HepG2 (cell line): ENCODE results near the gene TUBG2. TPM values are rescaled to one million over a fixed set of nuclear protein-coding genes. Genes with fewer than 3 reads are reported as not detected.
"Not testable (repeated sequence)": the region's sequence is repeated elsewhere in the genome, so short reads cannot be mapped to it uniquely, and the experiment has no call there.

ENCODE experiments used
- ATAC-seq: fragments of 200-7000 bp; cut with Tn5 transposase; 3 replicates; pipeline ENCODE4 v1.9.1; 2020; ENCODE audit warnings: mild to moderate bottlenecking, moderate library complexity
- BruUV-seq: library from RNA; stranded (reverse); fragments of 400-500 nt; replicated peaks from 2 replicates; lab custom pipeline; 2021; lab: Mats Ljungman, UMichigan
- CTCF ChIA-PET: fragments of 300-600 bp; formaldehyde crosslinking; extraction: SDS; loops from one replicate; lab custom pipeline; 2021; ENCODE audit warnings: low total read pairs, inconsistent platforms, low intra/inter-chr PET ratio; lab: Yijun Ruan, JAX
- POLR2A ChIA-PET: fragments of 350-600 bp; sonication (Branson Sonifier 250); formaldehyde crosslinking; loops from one replicate; lab custom pipeline; 2020; ENCODE audit warnings: antibody characterized with exemption, inconsistent platforms; lab: Yijun Ruan, JAX
- DNase-seq: peaks from one replicate; pipeline ENCODE4 v3.0.0-alpha.2; 2015; ENCODE audit warnings: low spot score
- FAIRE-seq: peaks from 3 replicates; lab custom pipeline; 2011; peaks lifted over from hg19 to GRCh38; lab: Jason Lieb, UNC
- H2AFZ ChIP-seq: one replicate; pipeline ENCODE4 v1.6.1; 2011; ENCODE audit warnings: low read length, inconsistent platforms
- H3K27ac ChIP-seq: fragments of 300-600 bp; 3 replicates; pipeline ENCODE4 v1.8.0; 2011; ENCODE audit warnings: mixed run types, mild to moderate bottlenecking, mixed read lengths, low read length, inconsistent platforms; ENCODE audit not compliant: insufficient read depth; ENCODE audit errors: extremely low read length
- H3K27me3 ChIP-seq, 2 experiments: fragments of 200-600 bp in 1 of 2; 2 replicates in 1 of 2; 3 replicates in 1 of 2; pipeline versions ENCODE4 v1.6.0 to v1.8.0; 2011; ENCODE audit warnings: low read length in 2 of 2, mild to moderate bottlenecking in 2 of 2, moderate library complexity in 2 of 2, inconsistent platforms in 1 of 2; ENCODE audit not compliant: insufficient read depth in 2 of 2, control insufficient read depth in 1 of 2
- H3K36me3 ChIP-seq, 2 experiments: fragments of 200-600 bp in 1 of 2; replicated peaks in 1 of 2; 2 replicates in 1 of 2; 3 replicates in 1 of 2; pipeline versions ENCODE4 v1.5.1 to v1.8.0; 2011; ENCODE audit warnings: low read length in 2 of 2, inconsistent platforms in 1 of 2; ENCODE audit not compliant: insufficient read depth in 2 of 2, control insufficient read depth in 1 of 2
- H3K4me1 ChIP-seq: 2 replicates; pipeline ENCODE4 v1.5.1; 2012; ENCODE audit warnings: low read length, inconsistent platforms; ENCODE audit not compliant: insufficient read depth
- H3K4me2 ChIP-seq: 2 replicates; pipeline ENCODE4 v1.6.0; 2011; ENCODE audit warnings: low read depth, low read length, inconsistent platforms
- H3K4me3 ChIP-seq, 3 experiments: fragments of 200-600 bp in 1 of 3; sonication (generic), shearing (Covaris generic) in 1 of 3; replicated peaks in 1 of 3; 2 replicates each; pipeline ENCODE4 v1.5.1; 2011 to 2016; ENCODE audit warnings: low read length in 3 of 3, inconsistent platforms in 2 of 3, low read depth in 2 of 3, mild to moderate bottlenecking in 2 of 3, control low read depth in 1 of 3, mixed read lengths in 1 of 3; ENCODE audit not compliant: insufficient read depth in 1 of 3
- H3K79me2 ChIP-seq: one replicate; pipeline ENCODE4 v1.6.1; 2011; ENCODE audit warnings: low read length, inconsistent platforms; ENCODE audit not compliant: insufficient read depth
- H3K9ac ChIP-seq: 2 replicates; pipeline ENCODE4 v1.6.0; 2011; ENCODE audit warnings: mild to moderate bottlenecking, low read depth, low read length, inconsistent platforms; ENCODE audit not compliant: insufficient read depth
- H3K9me3 ChIP-seq: 2 replicates; pipeline ENCODE4 v1.5.1; 2012; ENCODE audit warnings: mild to moderate bottlenecking, low read length
- H4K20me1 ChIP-seq: 2 replicates; pipeline ENCODE4 v1.6.0; 2011; ENCODE audit warnings: inconsistent platforms, mild to moderate bottlenecking, low read length, moderate library complexity; ENCODE audit not compliant: insufficient read depth
- AHR ChIP-seq: IDR thresholded peaks from 2 replicates; pipeline ENCODE4 v1.6.1; 2018; ENCODE audit warnings: missing genetic modification reagents, missing compliant biosample characterization
- ATM ChIP-seq: fragments of 450-650 bp; IDR thresholded peaks from 2 replicates; pipeline ENCODE4 v1.7.1; 2017; ENCODE audit warnings: mild to moderate bottlenecking, borderline replicate concordance
- ELK4 ChIP-seq: sonication (generic); formaldehyde crosslinking; IDR thresholded peaks from 2 replicates; pipeline ENCODE4 v1.9.0; 2021; ENCODE audit warnings: missing genetic modification reagents, borderline replicate concordance
- ZNF121 ChIP-seq: sonication (generic); formaldehyde crosslinking; IDR thresholded peaks from 2 replicates; pipeline ENCODE4 v1.5.0; 2020; ENCODE audit warnings: mild to moderate bottlenecking, missing genetic modification reagents
- ZNF281 ChIP-seq: sonication (generic); formaldehyde crosslinking; IDR thresholded peaks from 2 replicates; pipeline ENCODE4 v1.4.0; 2020; ENCODE audit warnings: missing genetic modification reagents, borderline replicate concordance
- ZNF782 ChIP-seq: sonication (generic); formaldehyde crosslinking; IDR thresholded peaks from 2 replicates; pipeline ENCODE4 v1.4.0; 2020; ENCODE audit warnings: missing genetic modification reagents, mild to moderate bottlenecking, borderline replicate concordance
- ZSCAN9 ChIP-seq: IDR thresholded peaks from 2 replicates; pipeline ENCODE4 v1.6.1; 2016; ENCODE audit warnings: borderline replicate concordance
- WGBS: methylation state at CpG from one replicate; pipeline ENCODE4 v1.1.6; 2017; ENCODE audit warnings: low lambda C conversion rate; 5-methylcytosine and 5-hydroxymethylcytosine counted together
- in situ Hi-C: cut with HindIII; loops from 2 replicates; pipeline ENCODE4 v1.10.0; 2017; ENCODE audit warnings: low pct_unique_long_range_greater_than_20kb; ENCODE audit not compliant: extremely low pct_ligation_motif_present
- intact Hi-C: fragments of 100-400 bp; cut with micrococcal nuclease; formaldehyde crosslinking; loops from one replicate; pipeline ENCODE4 v1.10.0; 2022; ENCODE audit not compliant: unreplicated experiment
- polyA plus RNA-seq, 8 experiments: library from polyadenylated mRNA; depleted of rRNA in 3 of 8; stranded (reverse) in 7 of 8; unstranded in 1 of 8; fragments of >200 nt; fragmentation: Illumina TruSeq in 4 of 8; extraction: Trizol in 4 of 8; gene quantifications; 2 replicates each; pipeline versions ENCODE4 v1.2.1 to v1.2.3, GENCODE V29; 2011 to 2016; ENCODE audit warnings: low read depth in 4 of 8, missing spikeins in 1 of 8, mixed read lengths in 1 of 8; ENCODE audit not compliant: insufficient read depth in 1 of 8
- total RNA-seq, 5 experiments: library from RNA; depleted of rRNA; stranded (reverse); fragments of >200 nt; fragmentation: Illumina TruSeq; extraction: Trizol; gene quantifications; 2 replicates each; pipeline ENCODE4 v1.2.3, GENCODE V29; 2016; ENCODE audit warnings: low read depth in 1 of 5
- TF ChIP-seq, protein P1 (sequence below): sonication (generic); formaldehyde crosslinking; IDR thresholded peaks from 2 replicates; pipeline ENCODE4 v1.5.0; 2020; ENCODE audit warnings: mild to moderate bottlenecking, missing genetic modification reagents
- TF ChIP-seq, protein P2 (sequence below): IDR thresholded peaks from 2 replicates; pipeline ENCODE4 v1.6.1; 2018; ENCODE audit warnings: missing genetic modification reagents, mild to moderate bottlenecking, missing compliant biosample characterization

TUBG2 gene
- total and polyA plus RNA-seq, 2 of the 13 experiments (the other 11 are each of a cell fraction or from before 2014, with no cell fraction given): 16.0 to 42.3 TPM

- H4K20me1 ChIP-seq, FAIRE-seq, H3K79me2 ChIP-seq, DNase-seq, H3K9ac ChIP-seq, H3K36me3 ChIP-seq, in situ Hi-C loops, H2AFZ ChIP-seq, CTCF ChIA-PET, H3K9me3 ChIP-seq, H3K27me3 ChIP-seq, H3K4me3 ChIP-seq, BruUV-seq, H3K27ac ChIP-seq, ATAC-seq, H3K4me2 ChIP-seq, intact Hi-C loops: not testable (repeated sequence)
- peaks cover 36% of the 10 kb centered on the region for H3K4me1 ChIP-seq
- POLR2A ChIA-PET: interaction anchor here (1.3 kb wide), 1 partner anchor 13 kb away, joined by 4 read pairs; the partner anchor contains the start of genes RETREG3 and TUBG1
- WGBS: 53% methylated on average over 3 of the region's 3 CpGs
- peak; percentile 81 for TF ChIP-seq ZNF121 (CRISPR knock-in tag)
- TF ChIP-seq, protein P1, sequence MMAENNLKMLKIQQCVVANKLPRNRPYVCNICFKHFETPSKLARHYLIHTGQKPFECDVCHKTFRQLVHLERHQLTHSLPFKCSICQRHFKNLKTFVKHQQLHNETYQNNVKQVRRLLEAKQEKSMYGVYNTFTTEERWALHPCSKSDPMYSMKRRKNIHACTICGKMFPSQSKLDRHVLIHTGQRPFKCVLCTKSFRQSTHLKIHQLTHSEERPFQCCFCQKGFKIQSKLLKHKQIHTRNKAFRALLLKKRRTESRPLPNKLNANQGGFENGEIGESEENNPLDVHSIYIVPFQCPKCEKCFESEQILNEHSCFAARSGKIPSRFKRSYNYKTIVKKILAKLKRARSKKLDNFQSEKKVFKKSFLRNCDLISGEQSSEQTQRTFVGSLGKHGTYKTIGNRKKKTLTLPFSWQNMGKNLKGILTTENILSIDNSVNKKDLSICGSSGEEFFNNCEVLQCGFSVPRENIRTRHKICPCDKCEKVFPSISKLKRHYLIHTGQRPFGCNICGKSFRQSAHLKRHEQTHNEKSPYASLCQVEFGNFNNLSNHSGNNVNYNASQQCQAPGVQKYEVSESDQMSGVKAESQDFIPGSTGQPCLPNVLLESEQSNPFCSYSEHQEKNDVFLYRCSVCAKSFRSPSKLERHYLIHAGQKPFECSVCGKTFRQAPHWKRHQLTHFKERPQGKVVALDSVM (CRISPR knock-in tag): peak; percentile 81
Measured at GRCh38 chr17:42621987-42622386, 37.1 kb upstream of the TUBG2 start.

DNA sequence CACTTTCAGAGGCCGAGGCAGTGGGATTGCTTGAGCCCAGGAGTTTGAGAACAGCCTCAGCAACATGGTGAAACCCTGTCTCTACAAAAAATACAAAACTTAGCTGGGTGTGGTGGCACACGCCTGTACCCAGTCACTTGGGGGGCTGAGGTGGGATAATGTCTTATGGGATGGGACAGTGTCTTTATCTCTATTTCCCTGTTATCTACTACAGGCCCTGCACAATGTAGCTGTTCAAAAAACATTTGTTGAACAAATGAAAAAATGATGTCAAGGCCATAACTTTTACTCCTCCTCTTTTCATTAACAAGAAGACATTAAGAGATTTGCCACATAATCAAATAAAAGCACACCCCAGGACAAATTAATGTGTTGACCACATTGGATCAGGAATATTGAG is 35.8 kb upstream of the TUBG2 start:
- no peaks in the 10 kb centered on the region for H3K79me2 ChIP-seq
- intact Hi-C loops: no loop called here
- H3K27me3 ChIP-seq: no peaks in the 10 kb centered on the region
- no peaks in the 10 kb centered on the region for H4K20me1 ChIP-seq
- FAIRE-seq (no peak), ATAC-seq (no peak), DNase-seq (no peak)
- WGBS: 5% methylated on average over 2 of the region's 2 CpGs
- H3K4me1 ChIP-seq: peaks cover 44% of the 10 kb centered on the region
- no peak overlapping the region for H3K4me3 ChIP-seq
- no peaks in the 10 kb centered on the region for H3K36me3 ChIP-seq
- CTCF ChIA-PET: no interaction called here
- H3K4me2 ChIP-seq: no peak overlapping the region
- no peak overlapping the region for H3K27ac ChIP-seq
- no TSS peak for BruUV-seq
- H3K9me3 ChIP-seq: no peaks in the 10 kb centered on the region
- no peak overlapping the region for H2AFZ ChIP-seq
- H3K9ac ChIP-seq: no peak overlapping the region
- in situ Hi-C loops: no loop called here
- POLR2A ChIA-PET: interaction anchor here (1.3 kb wide), 1 partner anchor 14 kb away, joined by 4 read pairs; the partner anchor contains the start of genes RETREG3 and TUBG1
- TF ChIP-seq ELK4 (CRISPR knock-in tag) (no peak), ATM (no peak), AHR (CRISPR knock-in tag) (no peak), ZSCAN9 (no peak), ZNF782 (CRISPR knock-in tag) (no peak), ZNF281 (CRISPR knock-in tag) (no peak)
- TF ChIP-seq, protein P2, sequence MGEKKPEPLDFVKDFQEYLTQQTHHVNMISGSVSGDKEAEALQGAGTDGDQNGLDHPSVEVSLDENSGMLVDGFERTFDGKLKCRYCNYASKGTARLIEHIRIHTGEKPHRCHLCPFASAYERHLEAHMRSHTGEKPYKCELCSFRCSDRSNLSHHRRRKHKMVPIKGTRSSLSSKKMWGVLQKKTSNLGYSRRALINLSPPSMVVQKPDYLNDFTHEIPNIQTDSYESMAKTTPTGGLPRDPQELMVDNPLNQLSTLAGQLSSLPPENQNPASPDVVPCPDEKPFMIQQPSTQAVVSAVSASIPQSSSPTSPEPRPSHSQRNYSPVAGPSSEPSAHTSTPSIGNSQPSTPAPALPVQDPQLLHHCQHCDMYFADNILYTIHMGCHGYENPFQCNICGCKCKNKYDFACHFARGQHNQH (CRISPR knock-in tag): no peak
